Thymus (tissue), 11 donors: Measurements from ENCODE around the gene GAB2. TPM values are rescaled to one million over a fixed set of nuclear protein-coding genes. Genes with fewer than 3 reads are reported as not detected.

Source experiments
- DNase-seq, 9 donors: peaks; one replicate each; pipeline ENCODE4 v3.0.0-alpha.2; 2013; ENCODE audit warnings: low spot score in 9 of 9, low read depth in 6 of 9, missing footprints in 1 of 9
- H3K27ac ChIP-seq, 2 donors: one replicate each; pipeline ENCODE4 v1.5.1; 2013; ENCODE audit warnings: control low read depth in 1 of 2, low read depth in 1 of 2, low read length in 1 of 2, mild to moderate bottlenecking in 1 of 2, moderate library complexity in 1 of 2
- H3K27me3 ChIP-seq, 2 donors: one replicate each; pipeline ENCODE4 v1.5.1; 2013; ENCODE audit warnings: low read length in 1 of 2; ENCODE audit not compliant: control insufficient read depth in 2 of 2, insufficient read depth in 1 of 2
- H3K36me3 ChIP-seq, 2 donors: one replicate each; pipeline ENCODE4 v1.5.1; 2013; ENCODE audit warnings: low read length in 1 of 2, mild to moderate bottlenecking in 1 of 2, moderate library complexity in 1 of 2; ENCODE audit not compliant: control insufficient read depth in 2 of 2, insufficient read depth in 2 of 2
- H3K4me1 ChIP-seq, 2 donors: one replicate each; pipeline ENCODE4 v1.5.1; 2013; ENCODE audit warnings: low read length in 2 of 2; ENCODE audit not compliant: control insufficient read depth in 2 of 2, insufficient read depth in 2 of 2
- H3K4me3 ChIP-seq, 2 donors: one replicate each; pipeline ENCODE4 v1.5.1; 2013; ENCODE audit warnings: low read length in 2 of 2, control low read depth in 1 of 2, mild to moderate bottlenecking in 1 of 2
- H3K9me3 ChIP-seq, 2 donors: one replicate each; pipeline ENCODE4 v1.5.1; 2013; ENCODE audit warnings: low read length in 1 of 2, mild to moderate bottlenecking in 1 of 2; ENCODE audit not compliant: control insufficient read depth in 2 of 2, insufficient read depth in 1 of 2
- WGBS: extraction: QIAGEN DNeasy Blood & Tissue Kit; methylation state at CpG from one replicate; pipeline ENCODE4 v1.1.7; 2013; 5-methylcytosine and 5-hydroxymethylcytosine counted together
- polyA plus RNA-seq: library from polyadenylated mRNA; stranded (reverse); fragments of 200-250 nt; gene quantifications from one replicate; pipeline ENCODE4 v1.2.3, GENCODE V29; 2013
- total RNA-seq: library from RNA; stranded (reverse); fragments of 120-200 nt; gene quantifications from one replicate; pipeline ENCODE4 v1.2.4, GENCODE V29; 2013
- donor health status: healthy.

The GAB2 gene
- total and polyA plus RNA-seq, 2 donors = 3.7 to 12.6 TPM

DNA sequence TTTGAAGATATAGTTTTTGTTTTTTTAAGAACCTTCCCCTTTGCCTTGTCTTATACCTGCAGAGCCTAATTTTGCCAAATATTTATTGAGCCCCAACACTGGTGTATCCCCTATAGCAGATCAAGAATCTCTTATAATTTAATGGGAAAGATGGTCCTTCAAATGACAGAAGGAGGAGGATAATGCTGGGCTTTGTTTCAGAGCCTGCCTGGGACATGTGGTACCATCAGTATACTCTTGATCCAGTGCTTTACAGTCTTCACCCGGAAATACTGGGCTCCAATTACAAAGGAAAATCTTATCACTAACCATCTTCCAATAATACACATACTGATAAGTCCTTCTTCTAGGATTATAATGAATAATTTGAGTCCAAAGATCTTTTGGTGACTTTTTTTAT lies 84.7 kb downstream of the GAB2 start:
- H3K9me3 ChIP-seq = no peaks in the 10 kb centered on the region
- peaks cover 2 to 14% of the 10 kb centered on the region in 2 donors for H3K4me1 ChIP-seq
- no peak overlapping the region for H3K27ac ChIP-seq
- no peak for DNase-seq
- H3K27me3 ChIP-seq = no peaks in the 10 kb centered on the region
- no peaks in the 10 kb centered on the region for H3K36me3 ChIP-seq
- H3K4me3 ChIP-seq = no peak overlapping the region
- 98% methylated on average over 1 of the region's 1 CpG for WGBS

DNA sequence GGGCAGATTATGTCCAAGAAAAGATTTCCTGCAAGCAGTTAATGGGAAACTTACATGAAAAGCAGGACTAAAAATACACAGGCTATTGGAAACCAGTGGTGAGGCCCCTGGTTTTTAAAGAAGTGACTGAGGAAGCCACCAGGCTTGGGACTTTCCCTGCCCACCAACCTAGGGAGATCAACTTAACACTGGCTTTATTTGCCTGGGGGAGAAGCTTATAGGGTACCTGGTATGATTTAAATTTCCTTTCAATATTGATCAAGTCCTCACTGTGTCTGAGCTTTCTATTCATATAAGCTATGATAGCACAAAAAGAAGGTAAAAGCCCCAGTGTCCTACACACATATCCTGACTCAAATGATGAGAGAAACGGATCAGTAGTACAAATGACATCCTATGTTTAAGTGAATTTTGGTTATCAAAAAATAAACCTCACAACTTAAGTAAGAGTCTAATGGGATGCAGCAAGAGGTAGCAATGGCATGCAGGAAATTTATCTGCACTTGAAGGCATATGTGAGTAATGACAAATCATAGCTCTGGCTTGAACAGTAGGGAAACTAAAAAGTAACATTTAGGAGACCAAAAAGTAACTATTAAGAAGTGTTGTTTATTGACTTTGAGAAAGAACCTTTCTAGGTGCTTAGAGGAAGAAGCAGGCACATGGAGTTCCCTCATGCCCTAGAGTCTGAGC lies 85.3 kb downstream of the GAB2 start:
- Histone ChIP-seq H3K9me3 (no peaks in the 10 kb centered on the region), H3K27ac (no peak overlapping the region), H3K4me3 (no peak overlapping the region), H3K27me3 (no peaks in the 10 kb centered on the region), H3K36me3 (no peaks in the 10 kb centered on the region), H3K4me1 (peaks cover 2 to 13% of the 10 kb centered on the region in 2 donors)
- WGBS = 97% methylated on average over 1 of the region's 1 CpG
- no peak for DNase-seq

DNA sequence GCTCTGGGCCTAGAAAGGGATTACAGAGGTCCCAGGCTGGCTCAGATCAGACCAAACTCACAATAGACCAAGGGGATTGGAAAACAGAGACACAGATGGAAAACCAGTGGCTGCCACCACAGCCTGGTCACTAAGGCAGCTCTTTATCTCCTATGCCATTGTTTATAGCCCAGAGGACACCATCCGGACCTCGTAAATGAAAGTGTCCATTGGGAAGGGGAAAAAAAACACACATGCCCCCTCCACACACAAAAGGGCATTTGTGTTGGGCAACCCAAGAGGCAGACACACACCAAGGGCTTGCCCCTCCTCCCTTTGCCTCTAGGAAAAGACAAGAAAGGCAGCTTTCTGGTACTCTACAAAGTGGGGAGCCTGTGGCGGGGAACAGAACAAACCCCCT lies 85.9 kb downstream of the GAB2 start:
- Histone ChIP-seq H3K27me3 (no peaks in the 10 kb centered on the region), H3K4me1 (peaks cover 2 to 9% of the 10 kb centered on the region in 2 donors), H3K4me3 (no peak overlapping the region), H3K9me3 (no peaks in the 10 kb centered on the region), H3K36me3 (no peaks in the 10 kb centered on the region), H3K27ac (no peak overlapping the region)
- WGBS = 96% methylated on average over 3 of the region's 3 CpGs
- DNase-seq = no peak

DNA sequence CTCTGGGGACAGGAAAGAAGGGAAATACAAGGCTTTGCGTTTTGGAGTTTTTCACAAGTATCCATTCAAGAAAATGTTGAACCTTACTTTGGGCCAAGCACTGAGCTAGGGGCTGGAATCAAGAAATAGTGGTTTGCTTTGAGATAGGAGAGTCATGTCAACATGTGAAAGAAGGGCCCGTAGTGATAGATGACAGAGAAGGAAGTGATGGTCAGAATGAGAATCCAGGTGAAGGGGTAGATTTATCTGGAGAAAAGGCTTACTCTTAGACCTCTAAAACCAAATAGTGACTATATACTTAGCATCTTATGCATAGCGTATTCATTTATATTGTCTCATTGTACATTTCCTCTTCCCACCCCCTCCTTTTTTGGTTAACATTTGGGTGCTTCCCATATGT lies 87.3 kb downstream of the GAB2 start:
- H3K27ac ChIP-seq = no peak overlapping the region
- no peaks in the 10 kb centered on the region for H3K9me3 ChIP-seq
- H3K36me3 ChIP-seq = no peaks in the 10 kb centered on the region
- H3K4me1 ChIP-seq = peaks cover 2 to 11% of the 10 kb centered on the region in 2 donors
- no peak overlapping the region for H3K4me3 ChIP-seq
- DNase-seq = no peak
- H3K27me3 ChIP-seq = no peaks in the 10 kb centered on the region
- WGBS = 94% methylated on average over 3 of the region's 3 CpGs

DNA sequence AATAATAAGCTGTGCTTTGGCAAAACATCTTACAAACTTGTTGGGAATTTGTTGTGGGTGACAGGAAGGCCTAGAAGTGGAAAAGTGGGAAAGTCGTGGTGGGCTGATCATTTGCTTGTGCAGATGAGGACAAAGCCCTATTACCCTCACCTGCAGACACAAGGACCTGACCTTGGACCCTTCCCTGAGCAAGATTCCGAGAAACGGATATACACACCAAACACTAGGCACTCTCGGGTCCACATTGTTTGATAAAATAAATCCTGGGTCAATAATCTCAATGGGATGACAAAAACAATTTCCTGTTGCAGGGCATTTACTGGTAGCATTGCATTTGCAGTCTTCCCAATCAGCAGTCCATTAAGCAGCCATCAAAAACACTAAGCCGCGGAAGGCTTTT lies 89.7 kb downstream of the GAB2 start:
- WGBS = 97% methylated on average over 6 of the region's 6 CpGs
- Histone ChIP-seq H3K36me3 (no peaks in the 10 kb centered on the region), H3K27me3 (no peaks in the 10 kb centered on the region), H3K9me3 (no peaks in the 10 kb centered on the region), H3K4me3 (no peak overlapping the region), H3K4me1 (peaks cover 2 to 14% of the 10 kb centered on the region in 2 donors), H3K27ac (no peak overlapping the region)
- no peak for DNase-seq

DNA sequence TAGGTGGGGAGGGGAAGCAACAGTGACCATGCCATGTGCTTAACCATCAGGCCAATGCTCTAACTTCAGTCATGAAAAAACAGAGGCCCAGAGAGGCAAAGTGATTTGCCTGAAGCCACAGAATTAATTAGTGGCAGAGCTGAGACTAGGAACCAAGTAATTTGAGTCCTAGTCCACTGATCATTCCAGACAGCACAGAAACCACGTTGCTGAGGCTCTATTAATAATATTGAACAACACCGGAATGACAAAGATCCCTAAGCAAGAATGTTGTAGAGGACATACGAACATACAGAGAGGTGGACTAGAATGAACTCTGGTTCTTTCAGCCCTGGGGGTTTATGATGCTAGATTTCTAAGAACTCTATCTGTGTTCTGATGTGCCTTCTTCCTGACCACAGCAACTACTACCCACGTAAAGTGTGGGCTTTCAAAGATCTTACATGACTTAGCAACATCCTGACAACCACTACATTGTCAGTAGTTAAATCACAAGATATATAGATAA lies 92.3 kb downstream of the GAB2 start:
- Histone ChIP-seq H3K27me3 (no peaks in the 10 kb centered on the region), H3K9me3 (no peaks in the 10 kb centered on the region), H3K27ac (no peak overlapping the region), H3K36me3 (no peaks in the 10 kb centered on the region), H3K4me1 (peaks cover 2 to 9% of the 10 kb centered on the region in 2 donors), H3K4me3 (no peak overlapping the region)
- 39% methylated on average over 4 of the region's 4 CpGs for WGBS
- DNase-seq = peak in 2 of 9 donors; percentile 31 to 65

DNA sequence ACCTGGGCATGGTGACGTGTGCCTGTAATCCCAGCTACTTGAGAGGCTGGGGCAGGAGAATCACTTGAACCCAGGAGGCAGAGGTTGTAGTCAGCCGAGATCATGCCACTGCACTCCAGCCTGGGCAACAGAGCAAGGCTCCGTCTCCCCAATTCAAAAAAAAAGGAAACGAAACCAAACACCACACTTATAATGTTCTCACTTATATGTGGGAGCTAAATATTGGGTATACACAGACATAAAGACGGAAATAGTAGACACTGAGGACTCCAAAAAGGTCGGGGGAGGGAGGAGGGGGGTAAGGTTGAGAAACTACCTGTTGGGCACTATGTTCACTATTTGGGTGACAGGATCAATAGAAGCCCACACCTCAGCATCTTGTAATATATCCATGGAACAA lies 94.3 kb downstream of the GAB2 start:
- Histone ChIP-seq H3K27ac (no peak overlapping the region), H3K9me3 (no peaks in the 10 kb centered on the region), H3K4me3 (no peak overlapping the region), H3K36me3 (no peaks in the 10 kb centered on the region), H3K4me1 (peaks cover 4 to 21% of the 10 kb centered on the region in 2 donors), H3K27me3 (no peaks in the 10 kb centered on the region)
- no peak for DNase-seq
- 89% methylated on average over 6 of the region's 6 CpGs for WGBS

DNA sequence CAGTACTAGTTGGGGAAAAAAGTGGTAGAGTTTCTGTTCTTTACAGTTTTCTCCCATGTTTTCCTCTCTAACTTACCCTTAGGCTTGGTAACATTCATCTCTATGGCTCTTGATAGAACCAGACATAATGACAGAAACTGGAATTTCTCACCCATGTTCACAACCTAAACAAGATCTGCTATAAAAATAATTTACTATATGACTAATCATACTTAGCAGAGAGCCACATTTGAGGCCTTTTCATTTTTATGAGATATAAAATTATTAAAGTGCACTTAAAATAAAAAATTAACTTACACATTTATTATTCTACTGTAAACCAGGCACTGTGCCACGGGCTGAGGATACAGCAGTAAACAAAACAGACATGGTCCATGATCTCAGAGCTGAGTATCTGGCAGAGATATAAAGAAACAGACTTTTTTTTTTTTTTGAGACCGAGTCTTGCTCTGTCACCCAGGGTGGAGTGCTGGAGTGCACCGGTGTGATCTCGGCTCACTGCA lies 98.1 kb downstream of the GAB2 start:
- Histone ChIP-seq H3K4me1 (peaks cover 4 to 26% of the 10 kb centered on the region in 2 donors), H3K4me3 (no peak overlapping the region), H3K36me3 (no peaks in the 10 kb centered on the region), H3K9me3 (no peaks in the 10 kb centered on the region), H3K27me3 (no peaks in the 10 kb centered on the region), H3K27ac (peak overlapping the region in 1 of 2 donors; percentile 0)
- WGBS = 90% methylated on average over 4 of the region's 4 CpGs
- DNase-seq = no peak

DNA sequence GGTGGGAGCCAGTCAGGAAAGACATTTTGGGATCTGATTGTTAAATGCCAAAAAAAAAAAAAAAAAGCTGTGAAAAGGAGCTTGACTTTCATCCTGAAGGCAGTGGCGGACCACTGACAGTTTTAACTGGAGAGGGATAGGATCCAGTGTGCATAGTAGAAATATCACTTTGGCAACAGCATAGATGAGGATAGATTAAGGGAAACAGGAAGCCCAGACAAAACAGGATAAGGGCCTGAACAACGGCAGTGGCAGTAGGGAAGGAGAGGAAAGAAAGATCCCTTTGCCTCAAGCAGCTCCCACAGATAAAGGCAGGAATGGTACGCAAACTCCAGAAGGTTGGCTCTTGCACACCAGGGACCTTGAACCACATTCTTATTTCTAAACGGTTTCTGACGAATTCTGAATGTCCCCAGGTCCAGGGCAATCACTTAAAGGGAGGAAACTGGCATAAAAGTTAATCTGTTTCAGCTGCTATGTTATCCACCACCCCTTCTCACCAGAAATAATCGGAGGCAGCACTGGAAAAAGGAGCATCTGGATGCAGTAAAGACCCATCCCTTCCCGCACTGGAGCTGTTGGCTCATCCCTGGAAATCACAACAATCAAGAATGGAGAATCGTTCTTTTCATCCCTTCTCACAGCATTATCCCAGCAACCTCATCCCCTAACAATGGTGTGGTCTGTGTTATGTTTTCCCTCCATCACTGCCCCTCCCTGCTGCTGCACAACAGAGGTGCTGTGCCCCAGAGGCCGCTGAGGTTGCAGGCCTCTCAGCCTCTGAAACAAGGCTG lies 99.1 kb downstream of the GAB2 start:
- H3K4me1 ChIP-seq = peaks cover 4 to 30% of the 10 kb centered on the region in 2 donors
- WGBS = 87% methylated on average over 9 of the region's 9 CpGs
- no peaks in the 10 kb centered on the region for H3K9me3 ChIP-seq
- no peaks in the 10 kb centered on the region for H3K36me3 ChIP-seq
- H3K4me3 ChIP-seq = no peak overlapping the region
- no peaks in the 10 kb centered on the region for H3K27me3 ChIP-seq
- no peak for DNase-seq
- H3K27ac ChIP-seq = no peak overlapping the region
